ENCODE data around the gene FIG4. TPM values are rescaled to one million over a fixed set of nuclear protein-coding genes. Genes with fewer than 3 reads are reported as not detected.
A peak's percentile ranks its signal among the peaks of the same experiment; 100 is the strongest.

Gene FIG4
- total and polyA plus RNA-seq, 2 of the 4 experiments (the other 2 are of a cell fraction): 12.1 to 15.4 TPM

DNA sequence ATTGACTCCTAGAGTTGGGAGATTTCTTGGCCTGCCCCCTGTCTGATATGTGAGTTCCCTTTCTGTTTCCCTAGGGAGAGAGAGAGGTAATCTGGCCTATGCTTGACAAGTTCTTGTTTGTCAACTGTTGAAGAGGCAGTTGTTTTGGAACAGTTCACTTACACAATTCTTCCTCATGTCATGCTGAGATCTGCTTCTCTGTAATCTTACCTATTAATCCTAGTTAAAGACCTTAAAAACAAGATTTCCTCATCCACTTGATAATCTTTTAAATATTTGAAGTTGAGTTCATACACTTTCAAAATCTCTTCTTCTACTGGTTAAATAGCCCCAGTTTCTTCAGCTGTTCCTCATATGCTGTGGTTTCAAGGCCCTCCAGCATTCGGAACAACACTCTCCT, 89.9 kb downstream of the FIG4 start:
- H3K23ac ChIP-seq (ENCODE audit: low read depth, low read length): no peak overlapping the region
- no peak for ATAC-seq (ENCODE audit: low read depth)
- POLR2A ChIA-PET (ENCODE audit: unreplicated experiment): no interaction called here
- H3K14ac ChIP-seq (replicated peaks; ENCODE audit: low read depth, low read length): 0 out of 2 replicates have a peak overlapping the region, but pooled peaks have one; percentile 7
- no CpG with 5 or more reads among the region's 1 CpG for WGBS, 2 experiments (ENCODE audit: extremely low coverage in 2 of 2, insufficient read length in 1 of 2)
- intact Hi-C loops (cut with micrococcal nuclease) (no loop called here), in situ Hi-C loops (cut with MboI; ENCODE audit: low sequenced_read_pairs) (no loop called here), dilution Hi-C loops (cut with HindIII; ENCODE audit: low sequenced_read_pairs, unreplicated experiment) (no loop called here)
- H4K91ac ChIP-seq (ENCODE audit: insufficient read depth, low read depth, low read length): no peak overlapping the region
- no peak overlapping the region for H2AFZ ChIP-seq (replicated peaks; ENCODE audit: low read length, poor library complexity)
- BruUV-seq (replicated peaks): no TSS peak
- peaks cover 2% of the 10 kb centered on the region; the same call in 1 of the 2 replicates for H3K4me1 ChIP-seq (ENCODE audit: control insufficient read depth, insufficient read depth, low read length)
- no peak overlapping the region for H2AK5ac ChIP-seq (ENCODE audit: low read depth, low read length)
- no peak overlapping the region for H2BK5ac ChIP-seq (ENCODE audit: low read depth, low read length, poor library complexity, severe bottlenecking)
- no peaks in the 10 kb centered on the region for H3K27me3 ChIP-seq (ENCODE audit: control insufficient read depth, insufficient read depth, low read length)
- no peak overlapping the region for H2AK9ac ChIP-seq (replicated peaks; ENCODE audit: low read depth, low read length, poor library complexity)
- no peaks in the 10 kb centered on the region for H3K36me3 ChIP-seq (ENCODE audit: control insufficient read depth, insufficient read depth, low read length)
- no peaks in the 10 kb centered on the region for H3K79me1 ChIP-seq (ENCODE audit: low read depth in 1 of 2, low read length in 2 of 2)
- no peak overlapping the region for H3K4me3 ChIP-seq (ENCODE audit: insufficient read depth, low read depth, low read length)
- no peaks in the 10 kb centered on the region; the same call in 1 of the 2 replicates for H3K9me1 ChIP-seq (ENCODE audit: insufficient read depth, low read length)
- H3K9ac ChIP-seq (ENCODE audit: low read depth, low read length): no peak overlapping the region
- no peaks in the 10 kb centered on the region for H3K9me3 ChIP-seq (ENCODE audit: control insufficient read depth, insufficient read depth, low read length)
- H3K56ac ChIP-seq (ENCODE audit: extremely low read depth, insufficient read depth, low read length): no peak overlapping the region
- no peak overlapping the region for H4K8ac ChIP-seq (ENCODE audit: low read depth in 2 of 2, low read length in 2 of 2)
- peak overlapping the region; percentile 31; the same call in 1 of the 2 replicates for H3K4ac ChIP-seq (ENCODE audit: low read depth, low read length)
- no peak overlapping the region for H3K4me2 ChIP-seq (ENCODE audit: low read depth, low read length)
- no peak overlapping the region for H3K18ac ChIP-seq (ENCODE audit: low read depth, low read length)
- no peak for TF ChIP-seq SMC3 (IDR thresholded peaks at IDR 0.05; ENCODE audit: low read depth, low read length)
- TF ChIP-seq MAZ (IDR thresholded peaks at IDR 0.05; ENCODE audit: borderline replicate concordance, low read depth, low read length): no peak
- no peak for TF ChIP-seq CHD1 (IDR thresholded peaks at IDR 0.05; ENCODE audit: low read depth, low read length)
- no peak for TF ChIP-seq RCOR1 (IDR thresholded peaks at IDR 0.05; ENCODE audit: insufficient replicate concordance, low read length)
- TF ChIP-seq CEBPB (IDR thresholded peaks at IDR 0.05; ENCODE audit: low read depth, low read length): no peak
- no peak for TF ChIP-seq NFE2L2 (IDR thresholded peaks at IDR 0.05; ENCODE audit: low read depth, low read length)
- no peak for TF ChIP-seq BHLHE40 (IDR thresholded peaks at IDR 0.05; ENCODE audit: low read depth, low read length)
- TF ChIP-seq, protein P1, sequence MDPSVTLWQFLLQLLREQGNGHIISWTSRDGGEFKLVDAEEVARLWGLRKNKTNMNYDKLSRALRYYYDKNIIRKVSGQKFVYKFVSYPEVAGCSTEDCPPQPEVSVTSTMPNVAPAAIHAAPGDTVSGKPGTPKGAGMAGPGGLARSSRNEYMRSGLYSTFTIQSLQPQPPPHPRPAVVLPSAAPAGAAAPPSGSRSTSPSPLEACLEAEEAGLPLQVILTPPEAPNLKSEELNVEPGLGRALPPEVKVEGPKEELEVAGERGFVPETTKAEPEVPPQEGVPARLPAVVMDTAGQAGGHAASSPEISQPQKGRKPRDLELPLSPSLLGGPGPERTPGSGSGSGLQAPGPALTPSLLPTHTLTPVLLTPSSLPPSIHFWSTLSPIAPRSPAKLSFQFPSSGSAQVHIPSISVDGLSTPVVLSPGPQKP (IDR thresholded peaks at IDR 0.05; ENCODE audit: borderline replicate concordance, low read depth, low read length): no peak
- TF ChIP-seq FOS (IDR thresholded peaks at IDR 0.05; ENCODE audit: low read depth, low read length): no peak
- TF ChIP-seq RAD21 (IDR thresholded peaks at IDR 0.05; ENCODE audit: low read length): no peak
- TF ChIP-seq RFX5 (IDR thresholded peaks at IDR 0.05; ENCODE audit: low read depth, low read length): no peak
- no peak for TF ChIP-seq MXI1 (IDR thresholded peaks at IDR 0.05; ENCODE audit: borderline replicate concordance, low read depth, low read length)
- no peak for TF ChIP-seq CTCF (conservative IDR thresholded peaks at IDR 0.05; ENCODE audit: low read depth, low read length)
- no peak for TF ChIP-seq USF2 (IDR thresholded peaks at IDR 0.05; ENCODE audit: low read depth, low read length)
- TF ChIP-seq POLR2A (IDR thresholded peaks at IDR 0.05; ENCODE audit: low read depth, low read length): no peak
- TF ChIP-seq MAFK (IDR thresholded peaks at IDR 0.05; ENCODE audit: low read depth, low read length): no peak
- no peaks in the 10 kb centered on the region for H4K20me1 ChIP-seq (ENCODE audit: insufficient read depth, low read length)
- DNase-seq: no peak
- no peak overlapping the region for H2BK20ac ChIP-seq (ENCODE audit: low read depth, low read length)
- no peak overlapping the region for H2BK15ac ChIP-seq (ENCODE audit: low read depth, low read length)
- no peak overlapping the region for H3K27ac ChIP-seq (ENCODE audit: insufficient read depth, low read length)
- H2BK120ac ChIP-seq (ENCODE audit: low read depth, low read length): no peak overlapping the region
- no peak overlapping the region for H4K5ac ChIP-seq (ENCODE audit: low read depth, low read length)
- CTCF ChIA-PET: no interaction called here
